RWPE1 (cell line): Measurements from ENCODE around the gene CERK.
"Not testable (repeated sequence)": the region's sequence is repeated elsewhere in the genome, so short reads cannot be mapped to it uniquely, and the experiment has no call there.

ENCODE experiments used
- CTCF ChIA-PET: fragments of 350-600 bp; sonication (Branson Sonifier 250); formaldehyde crosslinking; extraction: SDS; loops from one replicate; lab custom pipeline; 2021; lab: Yijun Ruan, JAX
- POLR2A ChIA-PET: fragments of 400-600 bp; formaldehyde crosslinking; extraction: SDS; loops from one replicate; lab custom pipeline; 2020; ENCODE audit warnings: antibody characterized with exemption; ENCODE audit not compliant: low non-redundant PET; lab: Yijun Ruan, JAX
- DNase-seq: peaks from one replicate; pipeline ENCODE4 v3.0.0; 2012; ENCODE audit warnings: low spot score
- H3K27ac ChIP-seq: fragments of 450-650 bp; 2 replicates; pipeline ENCODE4 v1.5.1; 2017
- TF ChIP-seq, protein P1 (sequence below): fragments of 450-650 bp; conservative IDR thresholded peaks from 2 replicates; pipeline ENCODE4 v1.5.1; 2017; ENCODE audit warnings: low read depth, mild to moderate bottlenecking

CERK gene

GRCh38 chr22:46737976-46738646 lies at the start of gene CERK:
Gene CERK (minus strand): TSS chr22:46738252. CDS start chr22:46738148, 104 bp downstream.
- CTCF ChIA-PET: interaction anchor here (0.8 to 1.5 kb wide), 3 partner anchors 19 to 66 kb away, joined by 3 to 7 read pairs (median 4); no protein-coding TSS in a partner anchor
- POLR2A ChIA-PET: no interaction called here
- peak within 1 kb of the TSS; percentile 96 for H3K27ac ChIP-seq
- DNase-seq: peak; percentile 44
- TF ChIP-seq, protein P1, sequence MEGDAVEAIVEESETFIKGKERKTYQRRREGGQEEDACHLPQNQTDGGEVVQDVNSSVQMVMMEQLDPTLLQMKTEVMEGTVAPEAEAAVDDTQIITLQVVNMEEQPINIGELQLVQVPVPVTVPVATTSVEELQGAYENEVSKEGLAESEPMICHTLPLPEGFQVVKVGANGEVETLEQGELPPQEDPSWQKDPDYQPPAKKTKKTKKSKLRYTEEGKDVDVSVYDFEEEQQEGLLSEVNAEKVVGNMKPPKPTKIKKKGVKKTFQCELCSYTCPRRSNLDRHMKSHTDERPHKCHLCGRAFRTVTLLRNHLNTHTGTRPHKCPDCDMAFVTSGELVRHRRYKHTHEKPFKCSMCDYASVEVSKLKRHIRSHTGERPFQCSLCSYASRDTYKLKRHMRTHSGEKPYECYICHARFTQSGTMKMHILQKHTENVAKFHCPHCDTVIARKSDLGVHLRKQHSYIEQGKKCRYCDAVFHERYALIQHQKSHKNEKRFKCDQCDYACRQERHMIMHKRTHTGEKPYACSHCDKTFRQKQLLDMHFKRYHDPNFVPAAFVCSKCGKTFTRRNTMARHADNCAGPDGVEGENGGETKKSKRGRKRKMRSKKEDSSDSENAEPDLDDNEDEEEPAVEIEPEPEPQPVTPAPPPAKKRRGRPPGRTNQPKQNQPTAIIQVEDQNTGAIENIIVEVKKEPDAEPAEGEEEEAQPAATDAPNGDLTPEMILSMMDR: no peak

GRCh38 chr22:46783721-46784120 lies 45.7 kb upstream of the CERK start:
- no peak for DNase-seq
- TF ChIP-seq, protein P1: no peak
- ChIA-PET POLR2A (no interaction called here), CTCF (no interaction called here)
- no peak overlapping the region for H3K27ac ChIP-seq

GRCh38 chr22:46782200-46782599 lies 44.1 kb upstream of the CERK start:
- POLR2A ChIA-PET, H3K27ac ChIP-seq, CTCF ChIA-PET, DNase-seq: not testable (repeated sequence)

DNA sequence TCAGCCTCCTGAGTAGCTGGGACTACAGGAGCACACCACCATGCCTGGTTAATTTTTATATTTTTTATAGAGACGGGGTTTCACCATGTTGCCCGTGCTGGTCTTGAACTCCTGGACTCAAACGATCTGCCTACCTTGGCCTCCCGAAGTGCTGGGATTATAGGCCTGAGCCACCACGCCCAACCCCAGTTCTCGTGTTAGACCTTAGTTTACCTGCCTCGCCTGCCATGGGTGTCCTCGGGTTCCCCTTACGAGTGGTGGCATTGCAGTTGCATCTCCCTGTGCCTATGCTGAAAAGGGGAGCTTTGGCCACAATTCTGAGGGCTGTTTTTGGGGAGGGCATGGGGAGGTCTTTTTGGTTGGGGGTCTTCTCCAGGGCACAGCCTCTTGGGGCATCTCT lies 43.2 kb upstream of the CERK start:
- CTCF ChIA-PET: interaction anchor here (1.1 kb wide), 1 partner anchor 22 kb away, joined by 8 read pairs; no protein-coding TSS in a partner anchor
- POLR2A ChIA-PET: no interaction called here
- DNase-seq: no peak
- TF ChIP-seq, protein P1: no peak
- no peak overlapping the region for H3K27ac ChIP-seq

- POLR2A ChIA-PET: no interaction called here
Measured at GRCh38 chr22:46780453-46780852, 42.4 kb upstream of the CERK start.

DNA sequence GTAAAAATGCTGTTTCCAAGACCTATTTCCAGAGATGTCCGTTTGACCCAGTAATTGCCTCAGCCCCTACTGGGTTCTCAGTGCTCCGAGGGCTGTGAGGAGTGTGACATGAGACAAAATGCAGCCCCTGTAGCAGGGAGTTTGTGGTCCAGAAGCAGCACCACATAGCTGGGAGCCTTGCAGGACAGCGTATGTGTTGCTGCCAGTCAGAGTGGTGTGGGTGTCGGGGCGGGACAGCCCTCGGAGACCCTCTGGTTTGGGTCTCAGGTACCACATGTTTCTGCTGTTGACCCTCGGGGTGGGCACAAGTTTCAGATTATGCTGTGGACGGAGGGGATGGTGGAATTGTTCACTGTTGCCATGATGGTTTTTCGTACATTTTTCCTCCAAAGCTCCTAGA lies 41.6 kb upstream of the CERK start:
- no peak overlapping the region for H3K27ac ChIP-seq
- ChIA-PET POLR2A (no interaction called here), CTCF (no interaction called here)
- TF ChIP-seq, protein P1: no peak
- no peak for DNase-seq

More at GRCh38 chr22:46780453-46780852, 42.4 kb upstream of the CERK start:
- TF ChIP-seq, protein P1: no peak
- 0 out of 2 replicates have a peak overlapping the region, but pooled peaks have one; percentile 28 for H3K27ac ChIP-seq
- DNase-seq: no peak
- CTCF ChIA-PET: interaction anchor here (1.1 kb wide), 1 partner anchor 23 kb away, joined by 8 read pairs; no protein-coding TSS in a partner anchor

GRCh38 chr22:46779023-46779422 lies 41.0 kb upstream of the CERK start:
- TF ChIP-seq, protein P1: no peak
- CTCF ChIA-PET: no interaction called here
- POLR2A ChIA-PET: no interaction called here
- DNase-seq: no peak
- H3K27ac ChIP-seq: no peak overlapping the region
